Measurements from ENCODE around the gene SYNDIG1.

- TF ChIP-seq POLR2AphosphoS5 (IDR thresholded peaks at IDR 0.05; ENCODE audit: borderline replicate concordance, low read depth, low read length) (no peak), EZH2 (IDR thresholded peaks at IDR 0.05) (no peak)
These were observed 96.5 kb downstream of the SYNDIG1 start for GRCh38 chr20:24565835-24566351.
